OCI-LY3 (cell line): Measurements from ENCODE around the gene ST3GAL3.

ENCODE experiments used
- EZH2phosphoT487 ChIP-seq: fragments of 200-600 bp; shearing (Covaris generic); IDR thresholded peaks from 2 replicates; pipeline ENCODE4 v1.6.1; 2018; ENCODE audit warnings: antibody characterized with exemption, mixed run types, low read depth
- TF ChIP-seq, protein P1 (sequence below): fragments of 200-600, 300-600 bp; sonication (generic); IDR thresholded peaks from 2 replicates; pipeline ENCODE4 v1.5.1; 2014; ENCODE audit warnings: antibody characterized with exemption, low read length, low read depth

DNA sequence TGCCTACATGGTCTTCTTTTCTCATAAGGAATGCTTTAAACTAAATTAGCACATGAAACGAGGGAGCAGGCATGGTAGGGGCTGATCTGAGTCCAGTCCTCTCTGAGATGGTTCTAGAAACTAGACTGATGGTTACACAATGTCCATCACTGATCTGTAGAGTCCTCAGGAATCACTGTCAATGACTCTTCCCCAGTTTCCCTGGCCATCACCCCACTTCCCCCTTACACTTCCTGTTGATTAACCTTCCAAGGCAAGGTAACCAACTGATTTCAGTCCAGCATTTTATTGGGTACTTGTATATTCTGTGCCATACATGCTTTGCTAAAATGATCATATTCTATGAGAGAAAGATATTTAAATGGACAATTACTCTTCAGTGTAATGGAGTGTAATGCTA is 125.7 kb downstream of the ST3GAL3 start:
- TF ChIP-seq, protein P1, sequence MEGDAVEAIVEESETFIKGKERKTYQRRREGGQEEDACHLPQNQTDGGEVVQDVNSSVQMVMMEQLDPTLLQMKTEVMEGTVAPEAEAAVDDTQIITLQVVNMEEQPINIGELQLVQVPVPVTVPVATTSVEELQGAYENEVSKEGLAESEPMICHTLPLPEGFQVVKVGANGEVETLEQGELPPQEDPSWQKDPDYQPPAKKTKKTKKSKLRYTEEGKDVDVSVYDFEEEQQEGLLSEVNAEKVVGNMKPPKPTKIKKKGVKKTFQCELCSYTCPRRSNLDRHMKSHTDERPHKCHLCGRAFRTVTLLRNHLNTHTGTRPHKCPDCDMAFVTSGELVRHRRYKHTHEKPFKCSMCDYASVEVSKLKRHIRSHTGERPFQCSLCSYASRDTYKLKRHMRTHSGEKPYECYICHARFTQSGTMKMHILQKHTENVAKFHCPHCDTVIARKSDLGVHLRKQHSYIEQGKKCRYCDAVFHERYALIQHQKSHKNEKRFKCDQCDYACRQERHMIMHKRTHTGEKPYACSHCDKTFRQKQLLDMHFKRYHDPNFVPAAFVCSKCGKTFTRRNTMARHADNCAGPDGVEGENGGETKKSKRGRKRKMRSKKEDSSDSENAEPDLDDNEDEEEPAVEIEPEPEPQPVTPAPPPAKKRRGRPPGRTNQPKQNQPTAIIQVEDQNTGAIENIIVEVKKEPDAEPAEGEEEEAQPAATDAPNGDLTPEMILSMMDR, result no peak
- no peak for TF ChIP-seq EZH2phosphoT487
